Activated T-cell treated with anti-CD3 and anti-CD28 coated beads, Interleukin-2, amount 50 U/mL, for 48 hours (primary cell): Measurements from ENCODE around the gene PKD1.

Experiments
- DNase-seq, 2 experiments: peaks; one replicate each; pipeline ENCODE4 v3.0.0-alpha.2; 2020

PKD1 gene

GRCh38 chr16:2086106-2086742 is 49.5 kb downstream of the PKD1 start:
- no peak for DNase-seq

GRCh38 chr16:2085669-2086068 is 50.0 kb downstream of the PKD1 start:
- no peak for DNase-seq

GRCh38 chr16:2084895-2085625 is 50.6 kb downstream of the PKD1 start:
- DNase-seq, result no peak

GRCh38 chr16:2083876-2084780 is 51.6 kb downstream of the PKD1 start:
- DNase-seq, result no peak

- DNase-seq, result no peak
Observed at GRCh38 chr16:2083409-2083808, 52.3 kb downstream of the PKD1 start.

GRCh38 chr16:2082983-2083364 is 52.7 kb downstream of the PKD1 start:
- no peak for DNase-seq

GRCh38 chr16:2082171-2082982 is 53.3 kb downstream of the PKD1 start:
- DNase-seq, result no peak

GRCh38 chr16:2081201-2082084 is 54.3 kb downstream of the PKD1 start:
- no peak for DNase-seq

GRCh38 chr16:2079991-2080390 is 55.7 kb downstream of the PKD1 start:
- DNase-seq, result no peak

- no peak for DNase-seq
Observed at GRCh38 chr16:2079311-2079800, 56.3 kb downstream of the PKD1 start.

GRCh38 chr16:2078691-2079090 is 57.0 kb downstream of the PKD1 start:
- no peak for DNase-seq

- no peak for DNase-seq
Observed at GRCh38 chr16:2078096-2078495, 57.6 kb downstream of the PKD1 start.

GRCh38 chr16:2077696-2078095 is 58.0 kb downstream of the PKD1 start:
- DNase-seq, result no peak

GRCh38 chr16:2077016-2077415 is 58.7 kb downstream of the PKD1 start:
- no peak for DNase-seq

- no peak for DNase-seq
Observed at GRCh38 chr16:2076072-2076865, 59.4 kb downstream of the PKD1 start.

GRCh38 chr16:2075631-2076030 is 60.1 kb downstream of the PKD1 start:
- no peak for DNase-seq

GRCh38 chr16:2074071-2074470 is 61.6 kb downstream of the PKD1 start:
- DNase-seq, result no peak

- no peak for DNase-seq
Observed at GRCh38 chr16:2072926-2073325, 62.8 kb downstream of the PKD1 start.

GRCh38 chr16:2071454-2072202 is 64.1 kb downstream of the PKD1 start:
- no peak for DNase-seq
